D721Med (cell line): Measurements from ENCODE around the gene COLEC12.

Experiments used
- DNase-seq: peaks from one replicate; pipeline ENCODE4 v3.0.0; 2011; ENCODE audit warnings: low spot score; ENCODE audit not compliant: insufficient read length
- FAIRE-seq: peaks from 2 replicates; lab custom pipeline; 2011; peaks lifted over from hg19 to GRCh38; lab: Jason Lieb, UNC
- CTCF ChIP-seq: IDR thresholded peaks from 2 replicates; pipeline ENCODE4 v1.5.1; 2012; ENCODE audit warnings: mild to moderate bottlenecking, control low read depth; ENCODE audit not compliant: insufficient read depth; ENCODE audit errors: missing control alignments

COLEC12 gene

DNA sequence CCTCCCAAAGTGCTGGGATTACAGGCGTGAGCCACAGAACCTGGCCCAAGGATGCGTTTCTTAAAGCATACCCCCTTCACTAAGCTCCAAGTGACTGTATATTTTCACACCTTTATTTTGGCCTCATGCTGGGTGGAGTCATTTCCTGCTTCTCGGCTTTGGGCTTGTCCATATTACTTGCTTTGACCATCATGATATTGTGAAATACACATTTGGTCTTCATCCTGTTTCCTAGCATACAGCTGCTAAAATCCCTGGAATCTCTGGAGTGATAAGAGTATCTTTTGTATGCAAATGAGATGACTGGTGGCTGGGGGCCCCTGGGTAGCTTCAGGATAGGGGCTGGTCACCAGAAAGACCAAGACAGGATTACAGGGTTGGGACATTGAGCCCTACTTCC is 17.6 kb upstream of the COLEC12 start:
- FAIRE-seq (no peak), DNase-seq (no peak)
- no peak for TF ChIP-seq CTCF

DNA sequence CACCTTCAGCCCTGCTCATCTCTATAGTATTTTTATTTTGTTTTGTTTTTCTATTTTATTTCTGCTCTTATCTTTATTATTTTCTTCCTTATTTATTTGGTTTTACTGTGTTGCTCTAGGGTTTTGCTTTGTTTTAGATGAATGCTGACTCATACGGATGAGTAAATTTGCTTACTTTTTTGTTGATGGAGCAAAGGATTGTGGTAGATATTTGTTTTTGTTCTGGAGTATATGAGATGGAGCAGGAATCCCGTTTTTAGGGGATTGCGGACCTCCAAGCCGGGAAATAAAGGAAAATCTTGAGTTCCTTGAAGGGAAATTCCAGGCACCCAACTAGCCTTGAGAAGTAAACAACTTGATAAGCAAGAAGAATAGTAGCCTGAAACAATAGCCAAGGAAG is 15.3 kb upstream of the COLEC12 start:
- FAIRE-seq: no peak
- TF ChIP-seq CTCF: no peak
- no peak for DNase-seq

- DNase-seq (no peak), FAIRE-seq (no peak)
- TF ChIP-seq CTCF: no peak
These were observed 14.8 kb upstream of the COLEC12 start for GRCh38 chr18:515156-515815.

DNA sequence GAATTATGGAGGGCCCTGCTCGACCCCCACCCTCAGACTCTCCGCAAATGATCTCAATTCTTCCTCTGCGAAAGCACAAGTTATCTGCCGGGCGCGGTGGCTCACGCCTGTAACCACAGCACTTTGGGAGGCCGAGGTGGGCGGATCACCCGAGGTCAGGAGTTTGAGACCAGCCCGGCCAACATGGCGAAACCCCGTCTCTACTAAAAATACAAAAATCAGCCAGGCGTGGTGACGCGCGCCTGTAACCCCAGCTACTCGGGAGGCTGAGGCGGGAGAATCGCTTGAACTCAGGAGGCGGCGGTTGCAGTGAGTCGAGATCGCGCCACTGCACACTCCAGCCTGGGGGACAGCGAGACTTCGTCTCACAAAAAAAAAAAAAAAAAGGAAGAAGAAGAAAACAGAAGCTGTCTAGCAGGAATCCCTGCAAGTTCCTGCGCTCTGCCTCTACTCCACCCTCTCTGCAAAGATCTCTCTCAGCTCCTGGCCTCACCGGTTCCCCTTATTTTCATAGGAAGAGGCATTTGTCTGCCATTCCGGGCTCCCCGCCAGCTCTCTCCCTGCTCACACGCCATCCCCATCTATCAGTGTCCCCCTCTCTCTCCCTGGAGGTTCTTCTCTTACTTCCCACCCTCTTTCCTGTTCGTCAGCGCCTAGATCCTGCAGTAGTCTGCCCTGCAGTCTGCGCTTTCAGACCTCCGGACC is 13.5 kb upstream of the COLEC12 start:
- TF ChIP-seq CTCF: no peak
- no peak for DNase-seq
- FAIRE-seq: no peak

GRCh38 chr18:512957-513356 is 12.5 kb upstream of the COLEC12 start:
- FAIRE-seq (no peak), DNase-seq (no peak)
- TF ChIP-seq CTCF: no peak

GRCh38 chr18:508835-509234 is 8.3 kb upstream of the COLEC12 start:
- DNase-seq (no peak), FAIRE-seq (no peak)
- TF ChIP-seq CTCF: no peak

- no peak for TF ChIP-seq CTCF
- DNase-seq (no peak), FAIRE-seq (no peak)
These were observed 7.1 kb upstream of the COLEC12 start for GRCh38 chr18:507636-508035.
